NCI-H128 (cell line): Measurements from ENCODE around the gene NFE2L2.
"Not testable (repeated sequence)": the region's sequence is repeated elsewhere in the genome, so short reads cannot be mapped to it uniquely, and the experiment has no call there.

Source experiments
- DNase-seq: peaks from one replicate; lab custom pipeline; 2025; ENCODE audit not compliant: unreplicated experiment; lab: John Stamatoyannopoulos, UW

Gene NFE2L2

DNA sequence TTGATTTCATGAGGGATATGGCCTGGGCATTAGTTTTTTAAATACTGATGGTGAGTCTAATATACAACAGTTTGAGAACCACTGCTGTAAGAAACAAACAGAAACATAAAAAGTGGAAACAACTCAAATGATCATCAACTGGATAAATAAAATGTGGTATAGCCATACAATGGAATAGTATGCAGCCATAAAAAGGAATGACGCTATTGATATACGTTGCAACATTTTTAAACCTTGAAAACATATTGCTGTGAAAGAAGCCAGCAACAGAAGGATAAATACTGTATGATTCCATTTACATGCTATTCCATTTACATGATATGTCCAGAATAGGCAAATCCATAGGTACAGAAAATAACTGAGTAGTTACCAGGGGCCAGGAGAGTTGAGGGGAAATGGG lies 6.5 kb downstream of the NFE2L2 start:
- no peak for DNase-seq

DNA sequence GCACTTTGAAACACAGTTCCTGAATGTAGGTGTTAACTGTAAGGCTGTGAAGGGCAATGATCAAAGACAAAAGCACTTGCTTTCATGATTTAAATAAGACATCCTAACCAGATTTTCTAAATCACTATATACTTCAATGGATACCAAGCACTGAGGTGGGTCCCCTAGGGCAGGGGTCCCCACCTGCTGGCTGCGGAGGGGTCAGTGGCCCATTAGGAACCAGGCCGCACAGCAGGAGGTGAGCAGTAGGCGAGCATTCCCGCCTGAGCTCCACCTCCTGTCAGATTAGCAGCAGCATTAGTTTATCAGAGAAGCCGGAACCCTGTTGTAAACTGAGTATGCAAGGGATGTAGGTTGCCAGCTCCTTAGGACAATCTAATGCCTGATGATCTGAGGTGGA lies 7.1 kb downstream of the NFE2L2 start:
- no peak for DNase-seq

DNA sequence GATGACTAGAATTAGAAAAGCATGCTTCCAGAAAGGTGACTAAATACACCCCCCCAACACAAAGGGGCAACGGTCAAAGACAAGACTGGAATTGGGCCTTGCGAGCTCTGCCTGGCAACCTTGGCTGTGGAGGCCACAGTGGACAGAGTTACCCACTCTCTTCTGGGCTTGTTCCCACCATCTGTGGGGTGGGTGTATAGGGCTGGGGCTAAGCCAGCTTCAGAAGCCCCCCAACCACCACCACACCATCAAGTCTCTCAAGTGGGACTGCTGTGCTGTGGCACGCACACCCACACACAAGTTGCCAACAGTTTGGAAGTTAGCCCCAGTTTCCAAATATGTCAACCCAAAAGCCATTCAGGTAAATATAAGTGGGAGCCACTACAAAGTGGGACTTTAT lies 7.8 kb downstream of the NFE2L2 start:
- no peak for DNase-seq

DNA sequence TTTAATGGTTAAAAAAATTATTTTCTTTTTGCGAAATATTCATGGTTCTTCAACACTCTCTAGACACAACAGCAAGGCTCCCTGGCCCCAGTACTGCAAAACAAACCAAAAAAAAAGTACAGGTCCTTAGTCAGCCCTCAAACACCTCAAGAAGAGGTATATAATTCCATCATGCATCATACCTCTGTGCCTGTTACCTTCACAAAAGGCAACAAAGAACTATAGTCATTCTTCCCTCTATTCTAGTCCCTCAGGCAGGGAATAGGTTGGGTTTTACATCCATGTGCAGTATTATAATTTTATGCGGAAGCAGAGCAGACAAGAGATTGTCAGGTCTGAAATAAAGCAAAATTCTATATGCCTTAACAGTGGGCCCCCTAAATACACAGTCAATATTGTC lies 8.5 kb downstream of the NFE2L2 start:
- DNase-seq = no peak

DNA sequence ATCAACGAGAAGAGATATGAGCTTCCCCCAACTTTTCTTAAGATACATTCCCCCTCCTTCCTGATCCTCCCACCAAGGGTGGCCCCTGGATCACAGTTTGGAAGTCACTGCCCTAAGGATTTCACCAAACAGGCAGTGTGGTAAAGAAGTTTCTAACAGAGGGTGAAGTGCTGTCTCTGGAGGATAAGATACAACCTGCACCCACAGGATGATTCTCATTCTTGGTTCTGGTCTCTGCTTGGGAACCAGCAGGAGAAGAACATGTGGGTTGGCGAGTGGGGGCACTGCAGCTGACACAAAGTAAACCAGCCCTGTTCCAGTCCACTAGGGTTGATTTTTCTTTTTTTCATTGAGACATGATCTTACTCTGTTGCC lies 9.3 kb downstream of the NFE2L2 start:
- DNase-seq = no peak

DNA sequence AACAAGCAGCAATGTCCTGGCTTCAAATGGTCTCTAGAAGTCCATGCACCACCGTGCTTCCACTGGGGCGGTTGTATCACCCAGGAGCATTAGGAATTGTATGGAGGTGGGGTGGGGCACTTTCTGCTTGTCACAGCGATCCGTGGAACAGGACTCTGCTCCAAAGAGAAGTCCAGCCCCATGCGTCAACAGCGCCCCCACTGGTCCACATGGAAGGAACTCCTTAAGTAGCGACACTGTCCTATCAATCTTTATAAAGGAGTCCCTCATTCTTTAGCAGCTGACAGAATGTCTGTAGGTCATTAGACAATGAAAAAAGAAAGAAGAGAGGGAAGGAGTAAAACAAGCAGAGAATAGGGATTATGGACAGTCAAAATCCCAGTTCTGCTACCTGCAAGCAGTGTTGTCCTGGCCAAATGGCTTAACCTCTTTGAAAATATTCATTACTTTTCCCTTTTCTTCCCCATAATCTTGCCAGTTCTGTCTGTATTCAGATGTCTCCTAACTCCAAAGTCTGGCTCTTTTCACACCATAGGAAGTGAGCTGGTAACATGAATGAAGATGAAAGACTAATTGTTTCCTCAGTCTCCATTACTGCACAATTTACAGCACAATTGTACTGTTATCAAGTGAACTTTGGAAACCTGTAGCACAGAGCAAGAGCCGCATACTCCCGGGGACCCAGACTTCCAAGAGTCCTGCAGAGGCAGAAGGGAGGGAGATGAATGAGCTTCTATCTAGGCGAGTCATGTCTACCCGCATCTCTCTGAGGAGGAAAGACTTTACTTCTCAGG lies 9.9 kb downstream of the NFE2L2 start:
- DNase-seq = no peak

DNA sequence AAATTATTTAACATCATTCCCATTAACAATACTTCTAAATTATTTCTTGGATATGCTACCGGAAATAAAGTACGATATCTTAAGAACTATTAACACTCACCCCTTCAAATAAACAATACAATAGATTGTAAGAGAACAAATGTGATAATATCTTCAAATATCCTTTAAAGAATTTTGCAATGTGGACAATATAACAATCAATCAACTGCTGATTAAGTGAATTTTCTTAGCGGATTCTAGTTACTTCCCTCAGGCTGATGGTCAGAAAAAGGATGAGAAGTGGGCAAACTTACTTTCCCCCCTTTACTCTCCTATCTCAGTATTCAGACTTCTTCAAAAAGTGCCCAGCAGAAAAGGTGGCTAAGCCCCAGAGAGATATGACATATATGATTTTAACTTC lies 10.8 kb downstream of the NFE2L2 start:
- no peak for DNase-seq

DNA sequence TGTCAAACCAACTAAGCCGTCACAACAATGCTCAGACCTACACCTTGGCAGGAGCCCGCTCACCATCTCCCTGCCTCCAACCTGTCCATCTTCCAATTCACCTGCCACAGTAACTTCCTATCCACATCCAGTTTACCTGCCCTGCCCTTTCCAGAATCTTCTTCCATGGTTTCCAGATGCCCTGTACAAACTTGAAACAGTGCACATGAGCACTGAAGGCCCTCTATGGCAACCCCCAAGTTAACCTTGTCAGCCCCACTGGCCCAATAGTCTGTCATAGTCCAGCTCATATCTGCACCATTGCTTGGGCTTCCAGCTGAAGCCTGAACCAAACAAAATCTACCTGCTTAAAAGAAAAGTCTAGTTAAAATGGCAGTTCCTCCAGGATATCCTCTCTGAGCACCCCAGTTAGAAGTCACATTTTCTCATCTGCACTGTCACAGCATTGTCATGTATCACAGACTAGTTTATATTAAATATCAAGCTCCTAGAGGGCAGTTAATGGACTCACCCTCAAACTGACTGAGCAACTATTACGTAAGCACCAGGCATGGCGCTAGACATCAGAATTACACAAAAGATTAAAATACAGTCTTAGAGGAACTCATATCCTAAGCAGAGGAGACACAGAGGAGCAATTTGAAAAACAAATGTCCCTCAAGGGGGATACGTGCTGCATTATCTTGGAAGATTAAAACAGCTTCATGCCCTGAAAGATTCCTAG lies 11.6 kb downstream of the NFE2L2 start:
- no peak for DNase-seq

DNA sequence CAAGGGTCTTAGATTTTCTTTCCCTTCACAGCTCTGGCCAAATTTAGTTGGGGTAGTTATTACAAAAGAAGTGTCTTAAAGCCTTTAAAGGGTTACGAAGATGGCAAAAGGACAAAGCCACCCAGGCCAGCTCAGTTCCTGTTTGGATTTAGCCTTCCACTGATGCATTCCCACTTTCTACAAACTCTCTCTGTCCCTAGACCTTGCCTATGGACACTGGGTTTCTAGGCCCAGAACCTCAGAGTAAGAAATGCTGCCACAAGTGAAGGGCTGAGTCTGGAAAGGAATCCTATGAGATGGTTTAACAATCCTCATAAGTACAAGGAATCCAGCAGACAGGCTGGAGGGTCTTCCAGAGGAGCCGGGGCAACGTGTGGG lies 13.4 kb downstream of the NFE2L2 start:
- DNase-seq = no peak

DNA sequence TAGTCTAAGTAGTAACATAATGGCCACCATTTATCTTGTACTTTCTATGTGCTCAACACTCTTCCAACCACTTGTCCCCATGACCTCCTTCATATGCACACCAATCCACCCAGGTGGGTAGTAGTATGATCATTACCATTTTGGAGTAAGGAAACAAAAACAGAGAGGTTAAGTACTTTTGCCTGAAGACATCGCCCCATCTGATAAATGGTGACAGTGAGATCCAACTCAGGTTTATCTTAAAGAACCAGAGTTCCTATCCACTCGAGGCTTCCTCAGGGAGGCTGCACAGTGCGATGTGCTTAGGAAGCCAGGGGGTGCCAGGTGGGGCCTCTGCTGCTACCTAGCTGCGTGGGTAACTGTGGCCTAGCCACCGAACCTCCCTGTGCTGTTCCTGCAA lies 14.1 kb downstream of the NFE2L2 start:
- no peak for DNase-seq

DNA sequence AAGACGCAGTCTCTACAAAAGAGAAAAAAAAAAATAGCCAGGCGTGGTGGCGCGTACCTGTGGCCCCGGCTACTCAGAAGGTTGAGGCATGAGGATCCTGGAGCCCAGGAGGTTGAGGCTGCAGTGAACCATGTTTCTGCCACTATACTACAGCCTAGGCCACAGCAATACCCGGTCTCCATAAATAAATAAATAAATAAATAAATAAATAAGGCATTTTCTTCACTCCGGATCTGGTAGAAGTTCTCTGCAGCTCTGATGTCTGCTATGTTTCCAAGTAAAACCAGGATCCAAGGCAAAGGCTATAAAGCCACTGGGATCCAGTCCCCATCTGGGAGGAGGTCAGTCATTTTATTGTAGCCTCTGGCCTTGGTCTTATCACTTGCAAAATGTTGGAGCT lies 15.5 kb downstream of the NFE2L2 start:
- no peak for DNase-seq

DNA sequence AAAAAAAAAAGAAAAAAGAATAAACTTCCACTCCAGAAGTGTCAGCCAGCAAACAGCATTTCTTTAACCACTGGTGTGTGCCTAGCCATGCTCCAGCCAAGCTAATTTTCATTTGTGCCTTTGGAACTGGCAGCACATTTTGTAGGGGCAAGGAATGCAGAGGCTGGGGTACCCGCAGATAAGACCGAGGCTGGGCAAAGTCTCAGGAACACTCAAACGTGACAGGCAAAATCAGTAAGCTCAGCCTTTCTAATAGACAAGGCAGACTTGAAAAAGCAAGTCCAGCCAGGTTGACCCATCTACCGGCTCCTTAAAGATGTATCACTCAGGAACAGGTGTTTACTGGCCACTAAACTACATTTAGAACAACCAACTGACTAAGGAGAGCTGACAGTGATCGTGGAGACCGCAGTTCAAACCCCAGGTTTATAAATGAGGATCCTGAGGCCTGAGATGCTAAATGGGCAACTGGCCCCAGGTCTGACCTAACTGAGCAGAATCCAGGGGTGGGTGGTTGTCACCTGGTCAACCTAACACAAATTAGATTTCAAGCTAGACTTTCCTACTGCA lies 16.7 kb downstream of the NFE2L2 start:
- DNase-seq = no peak

DNA sequence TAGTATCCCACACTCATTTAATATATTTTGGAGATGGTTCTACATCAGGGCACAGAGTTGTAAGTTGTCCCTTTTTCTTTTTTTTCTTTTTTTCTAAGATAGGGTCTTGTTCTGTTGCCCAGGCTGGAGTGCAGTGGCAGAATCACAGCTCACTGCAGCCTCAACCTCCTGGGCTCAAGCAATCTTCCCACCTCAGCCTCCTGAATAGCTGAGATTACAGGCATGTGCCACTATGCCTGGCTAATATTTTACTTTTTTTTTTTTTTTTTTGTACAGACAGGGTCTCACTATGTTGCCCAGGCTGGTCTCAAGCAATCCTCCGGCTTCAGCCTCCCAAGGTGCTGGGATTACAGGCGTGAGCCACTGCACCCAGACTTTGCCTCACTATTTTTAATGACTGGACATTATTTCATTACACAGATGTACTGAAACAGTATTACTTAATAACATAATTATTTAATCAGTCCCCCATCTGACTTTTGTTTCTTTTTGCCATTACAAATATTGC lies 17.9 kb downstream of the NFE2L2 start:
- DNase-seq = not testable (repeated sequence)

DNA sequence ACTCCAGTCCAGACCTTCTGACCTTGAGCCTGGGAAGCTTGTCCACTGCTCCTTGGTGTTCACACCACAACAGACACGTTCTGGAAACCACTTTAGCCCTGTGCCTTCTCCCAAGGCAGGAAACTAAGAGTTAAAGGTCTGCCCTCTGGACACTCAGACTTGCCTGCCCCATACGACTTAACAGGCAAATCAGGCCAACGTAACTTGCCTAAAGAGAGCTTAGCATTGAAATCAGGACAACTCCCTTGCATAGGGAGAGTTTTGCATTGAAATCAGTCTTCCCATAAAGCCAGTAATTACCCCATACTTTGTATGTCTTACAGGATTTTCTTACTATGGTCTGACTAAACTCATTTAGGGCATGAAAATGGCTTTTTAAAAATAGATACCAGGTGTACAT lies 18.5 kb downstream of the NFE2L2 start:
- no peak for DNase-seq

DNA sequence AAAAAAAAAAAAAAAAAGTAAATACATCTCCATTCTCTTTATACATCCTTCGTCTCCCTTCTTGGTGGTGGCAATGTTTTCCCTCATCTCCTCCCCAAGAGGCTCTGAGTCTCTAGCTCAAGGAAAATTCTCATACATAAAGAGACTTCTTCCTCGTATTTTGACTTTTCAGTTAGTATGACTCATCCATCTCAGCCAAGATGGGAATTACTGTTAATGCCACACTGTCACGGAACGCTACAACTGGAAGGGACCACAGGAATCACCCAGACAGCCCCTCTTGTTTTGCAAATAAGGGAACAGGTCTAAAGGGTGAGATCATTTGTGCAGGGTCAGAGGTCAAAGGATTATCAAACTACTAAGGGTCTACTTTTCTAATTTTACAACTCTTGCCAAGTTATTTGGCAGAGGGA lies 19.5 kb downstream of the NFE2L2 start:
- no peak for DNase-seq

DNA sequence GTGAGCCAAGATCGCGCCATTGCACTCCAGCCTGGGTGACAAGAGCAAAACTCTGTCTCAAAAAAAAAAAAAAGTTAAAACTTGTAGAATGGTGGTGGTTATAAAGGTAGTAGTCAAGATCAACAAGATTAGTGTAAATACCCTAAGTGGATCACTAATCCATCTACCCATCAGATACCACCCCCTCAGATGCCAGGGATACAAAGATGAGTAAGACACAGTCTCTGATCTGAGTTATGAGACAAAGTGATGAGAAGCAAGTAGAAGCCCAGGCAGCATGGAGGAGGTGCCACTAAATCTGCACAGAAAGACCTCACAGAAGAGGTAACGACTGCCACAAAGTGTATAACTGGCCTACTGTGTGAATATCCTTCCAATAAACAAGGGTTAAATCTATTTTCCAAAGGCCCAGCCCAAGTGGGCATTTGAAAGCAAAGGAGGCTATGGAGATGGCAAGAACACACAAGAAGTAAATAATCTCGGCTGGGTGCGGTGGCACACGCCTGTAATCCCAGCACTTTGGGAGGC lies 20.2 kb downstream of the NFE2L2 start:
- no peak for DNase-seq

DNA sequence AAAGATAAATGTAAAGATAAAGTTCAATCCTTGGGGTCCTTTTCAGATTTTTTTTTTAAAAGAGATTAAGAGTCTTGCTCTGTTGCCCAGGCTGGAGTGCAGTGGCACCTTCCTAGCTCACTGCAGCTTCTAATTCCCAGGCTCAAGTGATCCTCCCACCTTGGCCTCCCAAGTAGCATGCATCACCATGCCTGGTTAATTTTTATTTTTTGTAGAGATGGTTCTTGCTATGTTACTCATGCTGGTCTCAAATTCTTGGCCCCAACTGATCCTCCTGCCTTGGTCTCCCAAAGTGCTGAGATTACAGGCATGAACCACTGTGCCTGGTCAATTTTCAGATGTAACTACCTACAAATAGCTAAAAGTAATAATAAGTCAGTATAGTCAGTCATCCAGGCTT lies 21.1 kb downstream of the NFE2L2 start:
- no peak for DNase-seq

DNA sequence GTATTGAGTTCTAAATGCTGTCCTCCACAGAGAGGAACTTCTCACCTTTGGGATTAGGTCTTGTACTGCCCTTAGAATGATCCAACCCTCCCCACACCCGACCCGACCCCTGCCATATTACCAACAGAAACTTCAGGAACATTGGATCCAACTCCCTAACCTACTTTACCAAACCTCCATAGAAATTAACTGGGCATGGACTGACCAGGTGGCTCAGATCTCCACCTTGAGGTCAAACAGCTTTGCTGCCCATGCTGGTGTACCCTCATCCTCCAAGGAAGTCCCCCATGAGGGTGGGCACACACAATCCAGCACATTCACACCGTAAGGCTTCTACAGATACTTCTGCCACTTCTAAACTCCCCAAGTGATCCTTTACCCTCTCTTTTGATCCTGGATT lies 21.5 kb downstream of the NFE2L2 start:
- no peak for DNase-seq

DNA sequence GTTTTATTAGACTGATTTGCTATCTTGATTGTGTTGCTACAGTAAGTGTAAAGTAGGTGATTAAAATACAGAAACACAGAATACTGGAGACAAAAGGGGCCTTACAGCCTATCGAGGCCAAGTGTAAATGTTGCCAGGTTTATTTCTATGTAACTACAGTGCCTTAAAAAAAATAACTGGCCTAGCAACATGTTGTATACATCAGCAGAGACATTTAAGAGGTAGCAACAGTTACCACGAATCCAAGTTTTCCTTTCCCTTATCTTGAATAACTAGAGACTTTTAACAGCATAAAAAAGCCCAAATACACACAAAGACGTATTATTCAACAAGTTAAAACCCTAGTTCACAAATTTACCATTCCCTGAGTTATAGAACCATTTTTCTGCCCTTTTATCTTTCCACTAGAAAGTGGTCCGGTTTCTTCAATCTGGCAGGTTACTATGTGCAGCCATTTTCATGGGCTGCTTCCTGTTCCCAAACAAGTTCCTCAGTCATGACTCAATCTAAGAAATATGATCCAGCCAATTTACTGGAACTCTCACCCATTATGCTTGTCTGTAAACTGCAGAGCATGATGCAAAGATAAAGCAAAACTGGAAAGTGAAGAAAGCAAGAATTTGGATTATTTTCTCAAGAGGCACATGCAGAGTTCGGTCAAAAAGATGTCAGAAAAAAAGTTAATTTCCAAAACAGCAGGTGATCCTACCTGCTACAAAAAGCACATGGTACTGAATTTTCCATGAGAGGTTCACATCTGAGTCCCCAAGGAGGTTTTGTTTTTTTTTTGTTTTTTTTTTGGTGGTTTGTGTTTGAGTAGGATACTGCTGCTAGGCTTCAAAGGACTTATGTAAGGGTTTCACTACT lies 22.2 kb downstream of the NFE2L2 start:
- no peak for DNase-seq

DNA sequence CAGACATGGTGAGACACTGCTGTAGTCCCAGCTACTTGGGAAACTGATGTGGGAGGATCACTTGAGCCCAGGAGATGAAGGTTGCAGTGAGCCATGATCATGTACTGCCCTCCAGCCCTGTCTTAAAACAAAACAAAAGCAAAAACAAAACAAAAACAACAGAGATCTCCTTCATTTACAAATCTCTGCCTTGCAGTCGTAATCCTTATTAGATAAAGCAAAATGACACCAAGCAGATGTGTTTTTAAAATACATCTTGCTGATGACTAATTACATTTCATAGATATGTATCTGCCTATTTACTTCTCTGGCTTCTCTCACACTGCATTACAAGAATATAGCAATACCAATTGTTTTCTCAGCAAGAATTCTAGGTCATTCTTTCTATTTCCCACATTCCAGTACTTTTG lies 22.8 kb downstream of the NFE2L2 start:
- no peak for DNase-seq
